ENCODE results near the gene STRIP2. TPM values are rescaled to one million over a fixed set of nuclear protein-coding genes. Genes with fewer than 3 reads are reported as not detected.

Gene STRIP2
- polyA plus RNA-seq, 3 donors, result 2.2 to 3.5 (median 3.4) TPM

DNA sequence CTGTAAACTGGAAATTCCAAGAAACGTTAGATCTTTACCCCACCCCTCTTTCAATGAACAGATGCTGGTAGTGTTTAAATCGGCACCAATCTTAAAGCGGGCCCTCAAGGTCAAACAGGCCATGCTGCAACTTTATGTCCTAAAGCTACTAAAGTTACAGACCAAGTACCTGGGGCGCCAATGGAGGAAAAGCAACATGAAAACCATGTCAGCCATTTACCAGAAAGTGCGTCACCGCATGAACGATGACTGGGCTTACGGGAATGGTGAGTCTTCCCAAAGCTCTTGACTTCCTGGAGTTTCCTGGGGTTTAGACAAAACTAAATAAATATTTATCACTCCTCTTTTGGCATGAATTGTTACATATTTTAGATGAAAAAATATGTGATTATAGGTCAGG lies 48.5 kb downstream of the STRIP2 start:
- DNase-seq (ENCODE audit: low read depth in 3 of 3, low spot score in 2 of 3), result no peak

DNA sequence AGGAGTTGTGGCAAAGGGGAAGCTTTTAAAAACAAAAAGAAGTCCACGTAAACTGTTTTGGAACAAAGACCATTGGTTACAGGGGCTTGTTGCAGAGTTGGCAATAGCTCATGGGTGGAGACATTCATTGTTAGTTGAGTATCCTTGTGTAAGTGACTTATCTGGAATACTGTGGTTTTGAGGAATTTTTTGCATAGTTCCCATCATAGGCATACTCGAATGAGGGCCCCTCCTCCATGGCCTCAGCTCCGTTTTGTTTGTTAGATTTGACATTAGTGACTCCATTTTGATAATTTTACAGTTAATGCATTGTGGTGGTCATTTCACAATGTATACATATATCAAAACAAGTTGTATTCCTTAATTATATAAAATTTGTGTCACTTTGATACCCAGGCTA lies 55.3 kb downstream of the STRIP2 start:
- DNase-seq (ENCODE audit: low read depth in 3 of 3, low spot score in 2 of 3), result no peak

DNA sequence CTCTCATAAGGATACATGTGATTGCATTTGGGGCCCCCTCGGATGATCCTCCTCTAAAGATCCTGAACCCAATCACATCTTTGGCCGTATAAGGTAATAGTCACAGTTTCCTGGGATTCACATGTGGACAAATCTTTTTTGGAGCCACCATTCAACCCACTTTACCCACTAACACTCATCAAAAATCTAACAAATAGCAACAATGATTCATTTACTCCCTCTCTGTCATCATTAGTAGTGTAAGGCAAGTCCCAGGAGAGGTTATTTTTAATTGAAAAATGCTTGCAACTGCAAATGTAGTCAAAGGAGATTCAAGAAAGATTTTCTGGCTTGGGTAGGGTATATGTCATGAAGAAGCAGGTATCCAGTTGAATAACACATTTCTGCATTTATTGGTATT lies 58.2 kb downstream of the STRIP2 start:
- no peak for DNase-seq (ENCODE audit: low read depth in 3 of 3, low spot score in 2 of 3)

DNA sequence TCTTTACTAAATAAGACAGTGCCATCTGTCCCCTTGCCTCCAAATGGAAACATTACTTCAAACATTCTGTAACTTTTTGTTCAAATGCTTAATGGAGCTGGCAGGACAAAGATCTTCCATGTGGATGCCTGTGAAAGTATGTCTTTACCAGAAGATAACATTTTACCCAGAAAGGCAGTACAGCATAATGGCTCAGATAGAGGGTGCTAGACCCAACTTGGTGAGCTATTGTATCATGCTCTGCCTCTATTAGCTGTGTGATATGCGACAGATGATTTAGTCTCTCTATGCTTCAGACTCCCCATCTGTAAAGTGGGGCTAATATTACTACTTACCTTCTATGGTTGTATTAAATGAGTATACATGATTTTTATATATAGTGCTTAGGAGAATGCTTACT lies 59.3 kb downstream of the STRIP2 start:
- DNase-seq (ENCODE audit: low read depth in 3 of 3, low spot score in 2 of 3), result no peak

DNA sequence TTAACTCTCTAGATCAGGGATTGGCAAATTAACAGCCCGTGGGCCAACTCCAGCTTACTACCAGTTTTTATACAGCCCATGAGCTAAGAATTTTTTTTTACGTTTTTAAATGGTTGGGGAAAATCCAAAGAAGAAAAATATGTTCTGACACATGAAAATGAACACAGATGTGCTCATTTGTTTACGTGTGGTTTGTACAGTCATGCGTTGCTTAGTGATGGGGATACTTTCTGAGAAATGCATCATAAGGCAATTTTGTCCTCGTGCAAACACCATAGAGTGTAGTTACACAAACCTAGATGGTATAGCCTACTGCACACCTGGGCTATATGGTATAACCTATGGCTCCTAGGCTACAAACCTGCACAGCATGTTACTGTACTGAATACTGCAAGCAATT lies 59.8 kb downstream of the STRIP2 start:
- DNase-seq (ENCODE audit: low read depth in 3 of 3, low spot score in 2 of 3), result no peak

DNA sequence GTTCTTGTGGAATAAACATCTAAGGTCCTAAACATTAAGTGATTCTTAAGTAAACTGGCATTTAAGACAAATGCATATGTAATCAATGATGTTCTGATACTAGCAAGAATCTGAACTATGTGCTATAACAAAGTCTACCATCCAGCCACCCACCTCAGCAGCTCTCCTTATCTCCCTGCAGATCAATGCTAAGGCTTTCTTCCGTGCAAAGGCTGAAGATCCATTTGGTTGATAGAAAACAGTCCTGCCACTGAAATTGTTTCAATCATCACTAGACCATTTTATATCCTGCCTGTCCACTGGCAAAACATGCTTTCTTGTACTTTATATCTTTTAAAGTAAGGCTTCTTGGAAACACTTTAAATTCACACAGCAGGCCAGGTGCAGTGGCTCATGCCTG lies 61.8 kb downstream of the STRIP2 start:
- no peak for DNase-seq (ENCODE audit: low read depth in 3 of 3, low spot score in 2 of 3)

DNA sequence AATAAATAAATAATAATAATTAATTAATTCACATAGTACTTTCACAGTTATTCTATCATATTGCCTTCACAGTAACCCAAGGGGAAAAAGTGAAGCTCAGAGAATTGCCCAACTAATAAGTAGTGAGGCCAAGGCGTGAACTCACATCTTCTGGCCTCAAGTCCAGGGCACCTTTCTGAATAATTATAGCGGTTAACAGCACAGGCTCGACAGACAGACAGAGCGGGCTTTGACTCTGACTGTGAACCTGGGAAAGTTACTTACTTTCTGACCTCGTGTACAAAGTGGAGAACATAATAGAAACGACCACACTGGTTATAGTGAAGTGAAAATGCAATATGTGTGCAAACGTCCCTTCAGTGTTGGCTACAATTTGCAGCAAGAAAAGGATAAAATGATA lies 62.4 kb downstream of the STRIP2 start:
- DNase-seq (ENCODE audit: low read depth in 3 of 3, low spot score in 2 of 3), result no peak

DNA sequence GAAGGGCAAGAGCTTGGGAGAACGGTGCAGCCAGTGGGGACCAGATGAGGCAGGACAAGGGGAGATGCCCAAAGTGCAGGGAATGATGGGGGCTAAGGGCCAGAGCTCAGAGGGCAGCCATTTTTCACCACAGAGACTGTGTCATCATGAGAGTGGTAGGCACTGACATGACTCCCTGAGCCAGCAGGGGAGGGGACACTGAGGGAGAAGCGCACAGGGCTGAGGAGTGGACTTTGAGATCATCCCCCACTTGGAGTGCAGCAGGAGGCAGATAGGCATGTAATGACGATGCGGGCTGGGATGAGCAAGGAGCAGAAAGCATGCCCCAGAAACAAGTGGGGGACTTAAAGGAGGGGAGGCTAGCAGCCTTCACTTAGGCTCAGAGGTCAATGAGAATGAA lies 62.9 kb downstream of the STRIP2 start:
- no peak for DNase-seq (ENCODE audit: low read depth in 3 of 3, low spot score in 2 of 3)

DNA sequence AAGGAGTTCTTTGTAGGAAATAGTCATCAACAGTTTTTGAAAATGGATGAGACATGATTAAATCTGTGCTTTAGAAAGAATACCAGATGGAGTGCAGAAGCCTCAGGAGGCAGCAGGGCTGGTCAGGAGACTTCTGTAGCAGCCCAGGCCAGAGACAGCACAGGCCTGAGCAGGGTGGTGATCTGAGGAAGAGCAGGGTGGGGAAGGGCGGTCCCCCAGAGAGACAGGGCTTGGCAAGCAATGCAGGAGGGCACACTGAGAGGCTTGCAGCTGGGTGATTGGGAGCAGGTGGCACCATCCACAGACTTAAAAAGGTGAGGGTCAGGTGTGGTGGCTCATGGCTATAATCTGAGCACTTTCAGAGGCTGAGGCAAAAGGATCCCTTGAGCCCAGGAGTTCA lies 63.8 kb downstream of the STRIP2 start:
- DNase-seq (ENCODE audit: low read depth in 3 of 3, low spot score in 2 of 3), result no peak

DNA sequence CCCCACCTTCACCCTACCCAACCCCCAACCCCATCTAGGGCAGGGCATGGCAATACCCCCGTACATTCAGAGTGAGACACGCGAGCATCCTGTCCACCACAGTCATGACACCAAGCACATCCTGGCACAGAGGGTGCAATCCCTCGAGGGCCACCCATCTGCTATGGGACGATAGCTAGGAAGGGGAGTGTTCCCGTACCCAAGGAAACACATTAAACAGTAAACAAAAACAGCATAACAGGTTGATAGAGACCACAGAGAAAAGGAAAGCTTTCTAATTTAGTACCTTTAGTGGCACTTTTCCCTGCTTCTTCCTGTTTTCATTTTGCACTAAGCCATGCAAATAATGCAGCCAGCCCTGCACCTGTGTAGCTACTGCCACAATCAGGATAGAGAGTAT lies 65.8 kb downstream of the STRIP2 start:
- DNase-seq (ENCODE audit: low read depth in 3 of 3, low spot score in 2 of 3), result no peak

DNA sequence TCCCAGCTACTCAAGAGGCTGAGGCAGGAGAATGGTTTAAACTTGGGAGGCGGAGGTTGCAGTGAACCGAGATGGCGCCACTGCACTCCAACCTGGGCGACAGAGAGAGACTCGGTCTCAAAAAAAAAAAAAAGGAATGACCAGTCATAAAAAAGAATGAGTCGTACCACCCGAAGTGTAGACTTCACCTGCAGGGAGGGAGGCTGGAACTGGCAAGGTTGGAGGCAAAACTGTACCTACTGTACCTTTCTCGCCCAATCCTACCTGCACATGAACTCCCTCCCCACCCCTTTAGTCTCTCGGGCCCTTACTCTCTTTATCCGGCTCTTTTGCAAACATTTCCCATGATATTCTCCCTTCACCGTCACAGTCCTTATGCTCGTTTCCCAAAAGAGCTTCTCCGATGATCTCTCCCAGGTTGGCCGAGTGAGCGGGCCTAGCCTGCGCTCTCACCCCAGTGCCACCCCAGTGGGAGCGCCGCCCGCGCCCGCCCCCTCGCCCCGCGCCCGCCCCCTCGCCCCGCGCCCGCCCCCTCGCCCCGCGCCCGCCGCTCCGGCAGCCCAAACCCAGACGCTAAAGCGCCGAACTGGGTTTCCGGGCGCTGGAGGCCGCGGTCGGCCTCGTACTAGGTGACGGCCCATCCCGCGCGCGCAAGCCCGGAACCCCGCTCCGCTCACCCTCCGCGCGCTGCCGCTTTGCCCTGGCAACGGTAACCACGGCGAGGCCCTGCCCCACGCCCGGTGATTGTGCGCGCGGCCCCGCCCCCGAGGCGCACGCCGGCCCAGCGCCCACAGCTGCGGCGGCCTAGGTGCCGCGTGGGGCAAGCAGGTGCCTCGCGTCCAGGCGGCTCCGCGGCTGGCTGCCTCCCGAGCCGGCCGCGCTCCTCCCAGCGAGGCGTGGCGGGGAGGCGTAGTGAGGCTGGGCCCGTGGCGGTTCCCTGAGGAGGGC lies 67.8 kb downstream of the STRIP2 start, which contains the start of gene SMKR1:
Gene SMKR1, plus strand, starts transcription at position 772 of the 948 bp plus-strand sequence. CDS start 294 bp downstream, outside the sequence.
- peak in 1 of 3 donors; percentile 38 for DNase-seq (ENCODE audit: low read depth in 3 of 3, low spot score in 2 of 3)

DNA sequence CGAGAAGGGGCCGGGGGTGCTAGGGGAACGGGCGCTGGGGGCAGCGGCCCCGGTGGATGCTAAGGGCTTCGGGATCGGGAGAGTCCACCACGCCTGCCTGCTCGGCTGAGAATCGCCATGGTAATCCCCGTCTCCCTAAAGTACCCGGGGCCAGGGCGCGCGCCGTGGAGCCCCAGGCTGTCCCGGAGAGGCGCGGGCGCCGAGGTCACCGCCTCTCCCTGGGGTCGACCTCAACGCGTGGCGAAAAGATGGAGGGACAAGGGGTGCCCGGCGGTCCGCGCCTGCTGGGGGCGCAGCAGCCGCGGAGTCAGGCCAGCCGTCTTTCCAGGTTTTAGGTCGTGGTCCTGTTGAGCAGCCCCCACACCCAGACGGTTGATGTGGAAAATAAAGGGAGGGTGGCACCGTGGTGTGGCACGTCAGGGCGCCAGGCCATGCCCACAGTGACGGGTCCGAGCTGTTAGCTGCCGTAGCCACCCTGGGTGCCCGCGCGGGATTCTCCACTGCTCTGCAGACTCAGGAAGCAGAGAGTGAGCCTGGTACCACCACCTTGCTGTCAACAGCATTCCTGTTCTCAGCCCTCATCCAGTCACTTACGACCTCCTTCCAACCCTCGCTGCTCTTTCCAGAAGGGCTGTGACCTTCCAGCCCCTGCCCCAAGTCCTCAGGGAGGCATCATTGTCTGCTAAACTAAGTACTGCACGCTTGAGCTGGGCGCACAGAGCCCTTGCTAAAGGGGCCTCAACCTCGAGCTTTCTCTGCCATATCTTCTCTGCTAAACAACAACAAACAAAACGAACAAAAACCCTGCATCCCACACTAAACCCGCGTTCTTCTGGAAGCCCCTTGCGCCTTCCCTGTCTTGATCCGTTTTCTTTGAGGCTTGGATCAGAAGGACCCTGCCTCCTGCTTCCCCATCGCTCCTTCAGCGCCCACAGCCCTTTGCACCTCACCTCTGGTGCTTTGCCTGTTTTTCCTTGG lies 68.8 kb downstream of the STRIP2 start:
- DNase-seq (ENCODE audit: low read depth in 3 of 3, low spot score in 2 of 3), result no peak

DNA sequence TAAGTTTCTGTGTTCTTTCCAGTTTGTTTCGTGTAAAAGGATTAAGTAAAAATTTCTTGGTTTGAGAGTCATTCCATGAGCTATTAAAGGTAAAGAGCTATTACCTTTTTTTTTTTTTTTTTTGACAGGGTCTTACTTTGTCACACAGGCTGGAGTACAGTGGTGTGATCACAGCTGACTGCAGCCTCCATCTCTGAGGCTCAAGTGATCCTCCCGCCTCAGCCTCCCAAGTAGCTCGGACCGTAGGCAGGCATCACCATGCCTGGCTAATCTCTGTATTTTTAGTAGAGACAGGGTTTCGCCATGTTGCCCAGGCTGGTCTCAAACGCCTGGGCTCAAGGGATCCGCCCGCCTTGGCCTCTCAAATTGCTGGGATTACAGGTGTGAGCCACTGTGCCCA lies 69.5 kb downstream of the STRIP2 start:
- DNase-seq (ENCODE audit: low read depth in 3 of 3, low spot score in 2 of 3), result no peak

DNA sequence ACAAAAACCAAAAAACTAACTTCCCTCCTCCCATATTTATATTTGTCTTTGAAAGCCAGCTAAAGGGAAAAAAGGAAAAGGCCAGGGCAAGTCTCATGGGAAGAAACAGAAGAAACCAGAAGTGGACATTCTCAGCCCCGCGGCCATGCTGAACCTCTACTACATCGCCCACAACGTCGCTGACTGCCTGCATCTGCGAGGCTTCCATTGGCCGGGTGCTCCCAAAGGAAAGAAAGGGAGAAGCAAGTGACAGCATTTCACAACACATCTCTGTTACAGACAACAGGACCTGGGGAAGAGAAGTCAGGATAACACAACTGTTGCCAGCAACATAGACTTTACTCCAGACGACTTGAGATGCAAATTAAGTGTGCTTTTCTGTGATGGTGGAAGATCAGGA lies 78.0 kb downstream of the STRIP2 start:
- no peak for DNase-seq (ENCODE audit: low read depth in 3 of 3, low spot score in 2 of 3)

DNA sequence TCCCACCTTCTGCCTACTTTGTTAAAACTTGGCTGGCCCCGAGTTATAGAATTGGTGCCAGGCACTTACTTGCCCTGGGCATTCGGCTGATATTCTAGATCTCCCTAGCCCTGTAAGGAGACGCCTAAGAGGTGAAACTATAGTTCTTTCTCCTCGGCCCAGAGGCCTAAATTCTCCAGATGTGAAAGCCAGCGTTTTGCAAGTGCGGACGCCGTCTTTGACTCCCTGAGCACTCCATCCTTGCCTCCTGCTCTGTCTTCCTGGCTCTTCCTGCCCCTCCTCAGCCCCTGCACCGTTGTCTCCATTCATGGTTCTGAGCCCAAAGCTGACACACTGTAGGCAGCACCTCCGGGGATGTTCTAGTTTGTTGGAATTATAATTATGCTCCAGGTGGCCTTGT lies 79.3 kb downstream of the STRIP2 start:
- no peak for DNase-seq (ENCODE audit: low read depth in 3 of 3, low spot score in 2 of 3)

DNA sequence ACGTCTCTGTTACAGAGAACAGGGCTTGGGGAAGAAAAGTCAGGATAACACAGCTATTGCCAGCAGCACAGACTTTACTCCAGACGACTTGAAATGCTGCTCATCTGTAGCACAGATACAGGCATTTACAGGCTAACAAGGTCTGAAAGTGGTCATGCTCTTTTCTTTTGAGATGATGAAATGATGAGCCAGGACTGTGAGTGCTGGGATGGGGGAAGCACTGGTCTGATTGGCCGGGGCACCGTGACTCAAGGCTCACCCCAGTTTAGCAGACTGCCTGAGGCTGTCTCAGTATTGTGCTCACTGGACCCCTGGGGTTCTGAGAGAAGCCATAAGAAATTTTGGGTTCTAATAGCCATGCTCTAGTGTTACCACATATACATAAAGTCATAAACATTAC lies 80.5 kb downstream of the STRIP2 start:
- no peak for DNase-seq (ENCODE audit: low read depth in 3 of 3, low spot score in 2 of 3)

DNA sequence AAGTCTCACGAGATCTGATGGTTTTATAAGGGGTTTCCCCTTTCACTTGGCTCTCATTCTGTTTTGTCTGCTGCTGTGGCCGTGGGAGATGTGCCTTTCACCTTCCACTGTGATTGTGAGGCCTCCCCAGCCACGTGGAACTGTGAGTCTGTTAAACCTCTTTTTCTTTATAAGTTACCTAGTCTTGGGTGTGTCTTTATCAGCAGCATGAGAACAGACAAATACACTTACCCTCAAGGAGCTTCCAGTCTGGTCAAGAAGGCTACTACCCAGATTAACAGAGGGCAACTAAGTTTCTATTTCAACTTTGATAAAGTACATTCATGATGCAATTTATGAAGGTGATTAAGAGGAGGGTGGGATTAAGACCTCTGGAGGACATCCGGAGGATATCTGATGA lies 81.1 kb downstream of the STRIP2 start:
- no peak for DNase-seq (ENCODE audit: low read depth in 3 of 3, low spot score in 2 of 3)

DNA sequence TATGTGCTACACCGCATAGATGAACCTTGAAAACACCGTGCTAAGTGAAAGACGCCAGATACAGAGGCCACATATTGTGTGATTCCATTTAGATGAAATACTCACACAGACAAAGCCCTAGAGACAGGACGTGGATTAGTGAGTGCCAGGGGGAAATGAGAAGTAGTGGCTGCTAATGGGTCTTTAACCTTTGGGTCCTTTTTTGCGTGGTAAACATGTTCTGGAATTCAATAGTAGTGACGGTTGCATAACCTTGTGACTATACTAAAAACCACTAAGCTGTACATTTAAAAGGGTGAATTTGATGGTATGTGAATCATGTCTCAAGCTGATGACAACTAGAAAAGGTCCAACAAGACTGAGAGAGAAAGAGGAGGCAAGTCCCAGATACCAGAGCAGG lies 83.7 kb downstream of the STRIP2 start:
- no peak for DNase-seq (ENCODE audit: low read depth in 3 of 3, low spot score in 2 of 3)

DNA sequence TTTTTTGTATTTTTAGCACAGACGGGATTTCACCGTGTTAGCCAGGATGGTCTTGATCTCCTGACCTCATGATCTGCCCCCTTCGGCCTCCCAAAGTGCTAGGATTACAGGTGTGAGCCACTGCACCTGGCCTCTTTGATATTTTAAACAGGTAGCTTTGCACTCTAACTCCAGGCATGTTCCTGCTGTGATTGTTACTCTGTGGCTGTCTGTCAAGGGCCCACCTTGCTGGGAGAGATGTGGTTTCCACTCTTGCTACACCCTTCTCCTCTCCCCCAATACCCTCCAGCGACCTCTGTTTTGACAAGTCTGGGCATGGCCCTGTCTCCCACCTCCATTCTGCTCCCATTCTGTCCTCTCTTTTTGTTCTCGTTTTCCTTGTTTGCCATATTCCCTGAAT lies 85.2 kb downstream of the STRIP2 start:
- no peak for DNase-seq (ENCODE audit: low read depth in 3 of 3, low spot score in 2 of 3)

DNA sequence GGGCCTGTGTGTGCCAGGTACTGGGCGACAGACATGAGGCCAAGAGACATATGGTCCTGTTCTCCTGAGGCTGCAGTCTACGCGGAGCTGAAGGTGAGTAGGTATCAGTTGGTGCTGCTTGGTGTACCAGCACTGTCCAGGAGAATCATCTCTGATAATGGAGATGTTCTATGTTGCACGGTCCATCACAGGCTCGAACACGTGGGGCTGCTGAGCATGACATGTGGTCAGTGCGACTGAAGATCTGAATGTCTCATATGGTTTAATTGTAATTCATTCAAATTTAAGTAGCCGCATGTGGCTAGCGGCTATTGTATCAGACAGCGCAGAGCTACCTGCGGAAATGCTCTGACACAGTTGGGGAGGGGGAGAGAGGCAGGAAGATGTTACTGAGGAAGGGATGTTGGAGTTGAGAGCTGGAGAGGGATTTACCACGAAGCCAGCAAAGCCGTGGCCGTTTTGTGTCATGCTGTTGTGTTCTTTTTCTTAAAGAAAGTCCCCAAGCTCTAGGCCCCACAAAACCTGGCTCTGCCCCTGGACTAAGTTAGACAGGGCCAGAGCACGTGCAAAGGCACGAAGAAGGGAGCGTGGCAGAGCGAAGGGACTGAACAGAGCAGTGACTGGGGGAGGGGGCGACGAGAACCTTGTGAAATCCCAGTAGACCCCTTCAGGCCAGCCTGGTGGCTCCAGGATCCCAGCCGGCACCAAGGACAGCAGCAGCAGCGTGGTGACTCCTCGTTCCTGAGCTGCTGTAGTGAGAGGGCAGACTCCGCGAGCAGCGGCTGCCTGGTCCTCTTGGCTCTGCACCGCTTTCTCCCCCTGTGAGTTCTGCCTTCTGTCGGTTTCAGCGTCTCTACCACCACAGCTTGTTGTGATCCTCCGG lies 88.1 kb downstream of the STRIP2 start:
- no peak for DNase-seq (ENCODE audit: low read depth in 3 of 3, low spot score in 2 of 3)

Measured in right renal cortex interstitium (tissue), 3 donors.